A673 (cell line): ENCODE results near the gene FITM1. TPM values are rescaled to one million over a fixed set of nuclear protein-coding genes. Genes with fewer than 3 reads are reported as not detected.

Experiments used
- BruUV-seq: library from RNA; stranded (reverse); fragments of 400-500 nt; replicated peaks from 2 replicates; lab custom pipeline; 2021; lab: Mats Ljungman, UMichigan
- CTCF ChIA-PET: fragments of 300-600 bp; sonication (Branson Sonifier 250); formaldehyde crosslinking; loops from one replicate; lab custom pipeline; 2022; ENCODE audit warnings: antibody characterized with exemption; lab: Charles Lee
- POLR2A ChIA-PET: fragments of 300-600 bp; sonication (Branson Sonifier 250); formaldehyde crosslinking; loops from one replicate; lab custom pipeline; 2022; ENCODE audit warnings: antibody characterized with exemption; ENCODE audit not compliant: low non-redundant PET; lab: Charles Lee
- DNase-seq: peaks from one replicate; pipeline ENCODE4 v3.0.0-alpha.2; 2015; ENCODE audit warnings: low spot score
- H3K27ac ChIP-seq: fragments of 200-600 bp; sonication (generic); 2 replicates; pipeline ENCODE4 v1.5.1; 2016; ENCODE audit warnings: mixed run types, low read depth, mild to moderate bottlenecking, mixed read lengths, antibody characterized with exemption, low read length; ENCODE audit not compliant: poor library complexity, severe bottlenecking
- H3K27me3 ChIP-seq: fragments of 200-600 bp; sonication (generic); replicated peaks from 2 replicates; pipeline ENCODE4 v1.6.1; 2017; ENCODE audit warnings: mixed run types, low read depth, mild to moderate bottlenecking, mixed read lengths, antibody characterized with exemption, low read length; ENCODE audit not compliant: insufficient read depth, poor library complexity
- H3K36me3 ChIP-seq: fragments of 200-600 bp; sonication (generic); 2 replicates; pipeline ENCODE4 v1.6.1; 2016; ENCODE audit warnings: mixed run types, mild to moderate bottlenecking, mixed read lengths, antibody characterized with exemption, low read length; ENCODE audit not compliant: insufficient read depth, poor library complexity, severe bottlenecking
- H3K4me1 ChIP-seq: fragments of 200-600 bp; sonication (generic); 2 replicates; pipeline ENCODE4 v1.6.1; 2017; ENCODE audit warnings: mixed run types, mild to moderate bottlenecking, mixed read lengths, antibody characterized with exemption, low read length; ENCODE audit not compliant: insufficient read depth, poor library complexity, severe bottlenecking
- H3K4me3 ChIP-seq: fragments of 200-600 bp; sonication (generic); 2 replicates; pipeline ENCODE4 v1.5.1; 2016; ENCODE audit warnings: low read depth, mixed run types, mild to moderate bottlenecking, mixed read lengths, low read length; ENCODE audit not compliant: poor library complexity, severe bottlenecking
- H3K9me3 ChIP-seq: fragments of 200-600 bp; sonication (generic); 2 replicates; pipeline ENCODE4 v1.6.1; 2016; ENCODE audit warnings: mixed run types, low read depth, mild to moderate bottlenecking, mixed read lengths, antibody characterized with exemption, low read length; ENCODE audit not compliant: poor library complexity, severe bottlenecking
- CTCF ChIP-seq: fragments of 300-800, 200-600 bp; sonication (generic); conservative IDR thresholded peaks from 2 replicates; pipeline ENCODE4 v1.5.1; 2017; ENCODE audit warnings: low read depth, mild to moderate bottlenecking, antibody characterized with exemption, low read length, moderate library complexity, mixed read lengths
- EZH2 ChIP-seq: fragments of 200-600 bp; sonication (generic); IDR thresholded peaks from 2 replicates; pipeline ENCODE4 v1.6.1; 2017; ENCODE audit warnings: borderline replicate concordance, low read depth, mild to moderate bottlenecking, mixed read lengths, antibody characterized with exemption, low read length; ENCODE audit not compliant: poor library complexity, severe bottlenecking
- intact Hi-C: fragments of 100-400 bp; cut with micrococcal nuclease; formaldehyde crosslinking; loops from one replicate; pipeline ENCODE4 v1.10.0; 2022; ENCODE audit not compliant: unreplicated experiment
- total RNA-seq: library from RNA; stranded (reverse); gene quantifications from 2 replicates; pipeline ENCODE4 v1.2.3, GENCODE V29; 2021

Gene FITM1
- total RNA-seq, 1 experiment from 2014 or later, result not detected

- no peak overlapping the region for H3K27ac ChIP-seq
- BruUV-seq, result no TSS peak
- peaks cover 40% of the 10 kb centered on the region for H3K36me3 ChIP-seq
- no peaks in the 10 kb centered on the region for H3K9me3 ChIP-seq
- ChIA-PET CTCF (no interaction called here), POLR2A (no interaction called here)
- H3K4me1 ChIP-seq, result no peaks in the 10 kb centered on the region
- intact Hi-C loops, result no loop called here
- no peak overlapping the region for H3K4me3 ChIP-seq
- no peaks in the 10 kb centered on the region for H3K27me3 ChIP-seq
- TF ChIP-seq CTCF (no peak), EZH2 (no peak)
- no peak for DNase-seq
Observed at GRCh38 chr14:24178399-24179178, 48.1 kb downstream of the FITM1 start.

- POLR2A ChIA-PET, result interaction anchor here (0.5 to 0.6 kb wide), 2 partner anchors 44 to 426 kb away, joined by 3 to 4 read pairs; no protein-coding TSS in a partner anchor
- Histone ChIP-seq H3K27me3 (no peaks in the 10 kb centered on the region), H3K4me1 (no peaks in the 10 kb centered on the region), H3K9me3 (no peaks in the 10 kb centered on the region), H3K4me3 (no peak overlapping the region), H3K36me3 (peaks cover 46% of the 10 kb centered on the region), H3K27ac (no peak overlapping the region)
- TF ChIP-seq EZH2 (no peak), CTCF (no peak)
- no TSS peak for BruUV-seq
- intact Hi-C loops, result no loop called here
- DNase-seq, result no peak
- CTCF ChIA-PET, result interaction anchor here (0.7 kb wide), 1 partner anchor 18 kb away, joined by 3 read pairs; the partner anchor contains the start of gene IRF9
Observed at GRCh38 chr14:24179294-24179960, 49.0 kb downstream of the FITM1 start.

GRCh38 chr14:24179961-24180796 lies 49.7 kb downstream of the FITM1 start:
- Histone ChIP-seq H3K4me1 (no peaks in the 10 kb centered on the region), H3K36me3 (peaks cover 53% of the 10 kb centered on the region), H3K27me3 (no peaks in the 10 kb centered on the region), H3K9me3 (no peaks in the 10 kb centered on the region), H3K4me3 (no peak overlapping the region), H3K27ac (no peak overlapping the region)
- intact Hi-C loops, result no loop called here
- DNase-seq, result peak; percentile 39
- ChIA-PET CTCF (interaction anchor here (0.7 kb wide), 1 partner anchor 19 kb away, joined by 3 read pairs; the partner anchor contains the start of gene IRF9), POLR2A (interaction anchor here (0.5 kb wide), 1 partner anchor 45 kb away, joined by 3 read pairs; no protein-coding TSS in a partner anchor)
- no TSS peak for BruUV-seq
- no peak for TF ChIP-seq EZH2
- no peak for TF ChIP-seq CTCF
